ENCODE results near the gene ABCC9.
A peak's percentile ranks its signal among the peaks of the same experiment; 100 is the strongest.

Gene ABCC9

DNA sequence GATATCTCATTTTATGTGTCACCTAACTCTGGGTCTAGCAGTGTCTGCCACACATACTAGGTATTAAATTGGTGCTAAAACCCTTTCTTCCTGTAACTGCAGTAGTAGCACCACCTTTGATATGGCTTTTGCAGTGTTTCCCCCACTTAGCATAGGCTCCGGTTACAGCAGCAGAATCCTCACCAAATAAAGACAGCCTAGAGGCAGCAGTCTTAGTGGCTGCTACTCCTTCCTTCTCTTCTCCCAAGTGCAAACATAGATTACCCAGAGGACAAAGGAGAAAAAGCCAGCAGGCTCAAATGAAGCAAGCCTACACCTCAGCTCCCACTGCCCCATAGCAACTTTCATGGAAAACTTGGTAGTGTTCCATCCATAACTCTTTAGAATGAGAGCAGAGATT, 30.1 kb upstream of the ABCC9 start:
- H3K9me3 Mint-ChIP-seq = peaks cover 8% of the 10 kb centered on the region
- H3K27me3 Mint-ChIP-seq (ENCODE audit: low read depth) = no peaks in the 10 kb centered on the region
- H3K4me3 Mint-ChIP-seq = no peak overlapping the region
- TF ChIP-seq, protein P1, sequence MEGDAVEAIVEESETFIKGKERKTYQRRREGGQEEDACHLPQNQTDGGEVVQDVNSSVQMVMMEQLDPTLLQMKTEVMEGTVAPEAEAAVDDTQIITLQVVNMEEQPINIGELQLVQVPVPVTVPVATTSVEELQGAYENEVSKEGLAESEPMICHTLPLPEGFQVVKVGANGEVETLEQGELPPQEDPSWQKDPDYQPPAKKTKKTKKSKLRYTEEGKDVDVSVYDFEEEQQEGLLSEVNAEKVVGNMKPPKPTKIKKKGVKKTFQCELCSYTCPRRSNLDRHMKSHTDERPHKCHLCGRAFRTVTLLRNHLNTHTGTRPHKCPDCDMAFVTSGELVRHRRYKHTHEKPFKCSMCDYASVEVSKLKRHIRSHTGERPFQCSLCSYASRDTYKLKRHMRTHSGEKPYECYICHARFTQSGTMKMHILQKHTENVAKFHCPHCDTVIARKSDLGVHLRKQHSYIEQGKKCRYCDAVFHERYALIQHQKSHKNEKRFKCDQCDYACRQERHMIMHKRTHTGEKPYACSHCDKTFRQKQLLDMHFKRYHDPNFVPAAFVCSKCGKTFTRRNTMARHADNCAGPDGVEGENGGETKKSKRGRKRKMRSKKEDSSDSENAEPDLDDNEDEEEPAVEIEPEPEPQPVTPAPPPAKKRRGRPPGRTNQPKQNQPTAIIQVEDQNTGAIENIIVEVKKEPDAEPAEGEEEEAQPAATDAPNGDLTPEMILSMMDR (IDR thresholded peaks at IDR 0.05; ENCODE audit: unreplicated experiment in 3 of 3) = no peak
- peaks cover 17% of the 10 kb centered on the region for H3K4me1 Mint-ChIP-seq
- no peaks in the 10 kb centered on the region for H3K36me3 Mint-ChIP-seq (ENCODE audit: low read depth)
- peak overlapping the region; percentile 1 to 11 (median 3) for H3K27ac Mint-ChIP-seq

DNA sequence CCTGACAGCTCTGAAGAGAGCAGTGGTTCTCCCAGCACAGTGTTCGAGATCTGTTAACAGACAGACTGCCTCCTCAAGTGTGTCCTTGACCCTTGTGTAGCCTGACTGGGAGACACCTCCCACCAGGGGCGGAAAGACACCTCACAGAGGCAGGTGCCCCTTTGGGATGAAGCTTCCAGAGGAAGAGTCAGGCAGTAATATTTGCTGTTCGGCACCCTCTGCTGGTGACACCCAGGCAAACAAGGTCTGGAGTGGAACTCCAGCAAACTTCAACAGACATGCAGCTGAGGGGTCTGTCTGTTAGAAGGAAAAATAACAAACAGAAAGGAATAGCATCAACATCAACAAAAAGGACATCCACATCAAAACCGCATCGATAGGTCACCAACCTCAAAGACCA, 21.6 kb upstream of the ABCC9 start:
- H3K4me1 Mint-ChIP-seq = no peaks in the 10 kb centered on the region
- no peaks in the 10 kb centered on the region for H3K36me3 Mint-ChIP-seq (ENCODE audit: low read depth)
- H3K27ac Mint-ChIP-seq = no peak overlapping the region
- H3K4me3 Mint-ChIP-seq = no peak overlapping the region
- H3K9me3 Mint-ChIP-seq = peaks cover 26% of the 10 kb centered on the region
- TF ChIP-seq, protein P1 (IDR thresholded peaks at IDR 0.05; ENCODE audit: unreplicated experiment in 3 of 3) = no peak
- no peaks in the 10 kb centered on the region for H3K27me3 Mint-ChIP-seq (ENCODE audit: low read depth)

DNA sequence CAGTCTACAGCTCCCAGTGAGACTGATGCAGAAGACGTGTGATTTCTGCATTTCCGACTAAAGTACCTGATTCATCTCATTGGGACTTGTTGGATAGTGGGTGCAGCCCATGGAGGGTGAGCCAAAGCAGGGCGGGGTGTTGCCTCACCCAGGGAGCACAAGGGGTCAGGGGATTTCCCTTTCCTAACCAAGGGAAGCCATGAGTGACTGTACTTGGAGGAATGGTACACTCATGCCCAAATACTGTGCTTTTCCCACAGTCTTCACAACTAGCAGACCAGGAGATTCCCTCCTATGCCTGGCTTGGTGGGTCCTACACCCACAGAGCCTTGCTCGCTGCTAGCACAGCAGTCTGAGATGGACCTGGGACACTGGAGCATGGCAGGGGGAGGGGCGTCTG, 21.0 kb upstream of the ABCC9 start:
- H3K4me3 Mint-ChIP-seq = no peak overlapping the region
- TF ChIP-seq, protein P1 (IDR thresholded peaks at IDR 0.05; ENCODE audit: unreplicated experiment in 3 of 3) = no peak
- H3K4me1 Mint-ChIP-seq = no peaks in the 10 kb centered on the region
- no peak overlapping the region for H3K27ac Mint-ChIP-seq
- no peaks in the 10 kb centered on the region for H3K27me3 Mint-ChIP-seq (ENCODE audit: low read depth)
- H3K9me3 Mint-ChIP-seq = peaks cover 23% of the 10 kb centered on the region
- no peaks in the 10 kb centered on the region for H3K36me3 Mint-ChIP-seq (ENCODE audit: low read depth)

DNA sequence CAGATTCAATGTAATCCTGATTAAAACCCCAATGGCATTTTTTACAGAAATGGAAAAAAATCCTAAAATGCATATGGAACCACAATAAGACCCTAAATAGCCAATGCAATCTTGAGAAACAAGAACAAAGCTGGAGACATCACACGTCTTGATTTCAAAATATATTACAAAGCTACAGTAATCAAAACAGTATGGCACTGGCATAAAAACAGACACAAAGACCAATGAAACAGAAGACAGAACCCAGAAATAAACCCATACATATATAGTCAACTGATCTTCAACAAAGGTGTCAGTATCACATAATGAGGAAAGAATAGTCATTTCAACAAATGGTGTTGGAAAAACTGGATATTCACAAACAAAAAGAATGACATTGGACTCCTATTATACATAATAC, 9.4 kb upstream of the ABCC9 start:
- Mint-ChIP-seq H3K4me3 (no peak overlapping the region), H3K4me1 (no peaks in the 10 kb centered on the region), H3K9me3 (peaks cover 34% of the 10 kb centered on the region), H3K36me3 (ENCODE audit: low read depth) (peaks cover 10% of the 10 kb centered on the region), H3K27me3 (ENCODE audit: low read depth) (no peaks in the 10 kb centered on the region), H3K27ac (no peak overlapping the region)
- TF ChIP-seq, protein P1 (IDR thresholded peaks at IDR 0.05; ENCODE audit: unreplicated experiment in 3 of 3) = no peak

DNA sequence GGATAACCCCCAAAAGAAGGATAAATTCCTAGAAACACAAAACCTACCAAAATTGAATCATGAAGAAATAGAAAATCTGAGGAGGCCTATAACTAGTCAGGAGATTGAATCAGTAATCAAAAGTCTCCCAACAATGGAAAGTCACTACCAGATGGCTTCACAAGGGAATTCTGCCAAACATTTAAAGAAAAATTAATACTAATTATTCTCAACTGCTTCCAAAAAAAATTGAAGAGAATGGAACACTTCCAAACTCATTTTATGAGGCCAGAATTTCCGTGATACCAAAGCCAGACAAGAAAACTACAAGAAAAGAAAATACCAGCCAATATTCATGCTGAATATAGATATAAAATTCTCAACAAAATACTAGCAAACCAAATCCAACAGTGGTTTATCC, 7.8 kb upstream of the ABCC9 start:
- H3K36me3 Mint-ChIP-seq (ENCODE audit: low read depth) = peaks cover 10% of the 10 kb centered on the region
- H3K9me3 Mint-ChIP-seq = peaks cover 46% of the 10 kb centered on the region
- no peak overlapping the region for H3K4me3 Mint-ChIP-seq

DNA sequence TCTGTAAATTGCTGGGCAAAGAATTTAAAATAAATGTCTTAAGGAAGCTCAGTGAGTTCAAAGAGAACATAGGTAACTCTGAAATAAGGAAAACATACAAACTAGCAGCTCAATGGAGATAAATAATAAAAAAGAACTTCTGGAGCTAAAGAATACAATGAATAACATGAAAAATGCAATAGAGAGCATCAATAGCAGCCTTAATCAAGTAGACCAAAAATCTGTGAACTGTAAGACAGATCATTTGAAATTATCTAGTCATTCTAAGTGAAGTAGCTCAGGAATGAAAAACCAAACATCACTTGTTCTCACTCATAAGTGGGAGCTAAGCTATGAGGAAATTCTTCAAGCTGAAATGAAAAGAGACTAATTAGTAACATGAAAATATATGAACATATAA, 5.8 kb upstream of the ABCC9 start:
- H3K27ac Mint-ChIP-seq = no peak overlapping the region
- TF ChIP-seq, protein P1 (IDR thresholded peaks at IDR 0.05; ENCODE audit: unreplicated experiment in 3 of 3) = no peak
- no peaks in the 10 kb centered on the region for H3K4me1 Mint-ChIP-seq
- H3K27me3 Mint-ChIP-seq (ENCODE audit: low read depth) = peaks cover 3% of the 10 kb centered on the region
- peaks cover 10% of the 10 kb centered on the region for H3K36me3 Mint-ChIP-seq (ENCODE audit: low read depth)
- no peak overlapping the region for H3K4me3 Mint-ChIP-seq
- peaks cover 52% of the 10 kb centered on the region for H3K9me3 Mint-ChIP-seq

More for the DNA sequence above, 7.8 kb upstream of the ABCC9 start:
- Mint-ChIP-seq H3K4me1 (no peaks in the 10 kb centered on the region), H3K27me3 (ENCODE audit: low read depth) (no peaks in the 10 kb centered on the region), H3K27ac (no peak overlapping the region)
- TF ChIP-seq, protein P1 (IDR thresholded peaks at IDR 0.05; ENCODE audit: unreplicated experiment in 3 of 3) = no peak
